ENCODE results near the gene ZNRF3.

ZNRF3 gene

DNA sequence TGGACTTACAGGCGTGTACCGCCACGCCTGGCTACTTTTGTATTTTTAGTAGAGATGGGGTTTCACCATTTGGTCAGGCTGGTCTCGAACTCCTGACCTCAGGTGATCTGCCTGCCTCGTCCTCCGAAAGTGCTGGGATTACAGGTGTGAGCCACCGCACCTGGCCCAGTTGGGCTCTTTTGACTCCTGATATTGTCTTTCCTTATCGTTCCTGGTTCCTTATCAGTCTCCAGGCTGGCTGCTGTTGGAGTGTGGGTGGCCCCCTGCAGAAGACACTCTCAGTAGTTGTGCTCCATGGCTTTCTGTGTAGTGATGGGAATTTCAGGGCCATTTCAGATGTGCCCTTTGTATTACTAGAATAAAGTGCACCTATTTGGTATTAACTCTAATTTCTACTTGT lies 123.0 kb downstream of the ZNRF3 start:
- TF ChIP-seq, protein P1, sequence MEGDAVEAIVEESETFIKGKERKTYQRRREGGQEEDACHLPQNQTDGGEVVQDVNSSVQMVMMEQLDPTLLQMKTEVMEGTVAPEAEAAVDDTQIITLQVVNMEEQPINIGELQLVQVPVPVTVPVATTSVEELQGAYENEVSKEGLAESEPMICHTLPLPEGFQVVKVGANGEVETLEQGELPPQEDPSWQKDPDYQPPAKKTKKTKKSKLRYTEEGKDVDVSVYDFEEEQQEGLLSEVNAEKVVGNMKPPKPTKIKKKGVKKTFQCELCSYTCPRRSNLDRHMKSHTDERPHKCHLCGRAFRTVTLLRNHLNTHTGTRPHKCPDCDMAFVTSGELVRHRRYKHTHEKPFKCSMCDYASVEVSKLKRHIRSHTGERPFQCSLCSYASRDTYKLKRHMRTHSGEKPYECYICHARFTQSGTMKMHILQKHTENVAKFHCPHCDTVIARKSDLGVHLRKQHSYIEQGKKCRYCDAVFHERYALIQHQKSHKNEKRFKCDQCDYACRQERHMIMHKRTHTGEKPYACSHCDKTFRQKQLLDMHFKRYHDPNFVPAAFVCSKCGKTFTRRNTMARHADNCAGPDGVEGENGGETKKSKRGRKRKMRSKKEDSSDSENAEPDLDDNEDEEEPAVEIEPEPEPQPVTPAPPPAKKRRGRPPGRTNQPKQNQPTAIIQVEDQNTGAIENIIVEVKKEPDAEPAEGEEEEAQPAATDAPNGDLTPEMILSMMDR (IDR thresholded peaks at IDR 0.05; ENCODE audit: control insufficient read depth, extremely low read depth, insufficient read depth) = no peak
- no peak for DNase-seq (ENCODE audit: low read depth)
- H3K4me3 ChIP-seq (ENCODE audit: low read depth, low read length) = no peak overlapping the region

DNA sequence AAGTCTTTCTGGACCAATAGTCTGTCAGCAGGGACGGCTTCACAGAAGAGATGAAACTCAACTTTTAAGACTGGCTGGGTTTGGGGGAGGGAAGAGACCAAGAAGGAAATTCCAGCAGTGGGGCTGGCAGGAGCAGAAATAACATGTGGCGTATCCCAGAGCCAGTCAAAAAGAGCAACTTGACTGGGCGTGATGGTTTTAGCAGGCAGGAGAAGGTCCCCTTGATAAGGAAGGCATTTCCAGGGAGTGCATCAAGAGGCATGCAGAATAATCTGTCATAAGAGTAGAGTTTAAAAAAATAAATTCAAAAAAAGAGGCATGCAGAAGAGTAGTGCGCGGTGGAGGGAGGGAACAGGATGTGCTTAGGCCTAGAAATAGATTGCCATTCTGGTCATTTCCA lies 125.8 kb downstream of the ZNRF3 start:
- DNase-seq (ENCODE audit: low read depth) = no peak
- no peak overlapping the region for H3K4me3 ChIP-seq (ENCODE audit: low read depth, low read length)
- TF ChIP-seq, protein P1 (IDR thresholded peaks at IDR 0.05; ENCODE audit: control insufficient read depth, extremely low read depth, insufficient read depth) = no peak

DNA sequence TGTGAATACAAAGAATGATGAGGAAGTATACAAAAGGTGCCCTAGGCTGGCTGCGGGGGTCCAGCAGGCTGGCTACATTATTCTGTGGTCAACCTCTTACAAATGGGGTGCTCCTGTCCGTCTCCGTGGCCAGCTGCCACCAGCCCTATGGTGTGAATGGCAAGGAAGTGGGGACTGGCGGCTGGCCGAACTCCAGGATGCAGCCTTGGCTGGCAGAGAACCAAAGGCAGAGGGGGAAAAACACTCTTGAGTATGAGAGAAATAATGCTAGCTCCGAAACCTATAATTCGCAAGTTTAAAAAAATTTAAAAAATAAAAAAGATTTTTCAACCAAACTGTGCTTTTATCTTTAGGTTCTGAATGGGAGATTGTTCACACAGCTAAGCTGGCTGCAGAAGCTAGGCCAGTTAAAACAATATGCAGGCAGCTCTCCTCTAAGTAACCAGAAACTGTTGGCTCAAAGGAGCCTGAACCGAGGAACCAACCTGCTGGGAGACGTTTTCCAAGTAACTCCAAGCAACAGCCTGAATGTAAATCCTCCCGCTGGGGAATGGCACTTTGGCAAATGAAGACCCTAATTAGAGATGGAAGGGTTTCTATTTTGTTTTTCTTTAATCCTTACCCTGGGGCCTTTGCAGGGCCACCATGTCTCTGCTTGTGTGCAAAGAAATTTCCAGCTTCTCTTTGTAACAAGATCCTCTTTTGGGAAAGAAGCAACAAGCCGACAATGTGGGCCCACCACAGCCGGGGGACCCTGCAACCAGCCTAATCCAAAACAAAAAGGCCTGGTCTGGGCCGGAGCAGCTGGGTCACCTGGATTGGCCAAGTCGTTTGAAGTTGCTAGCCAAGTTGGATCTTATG lies 128.1 kb downstream of the ZNRF3 start:
- no peak for DNase-seq (ENCODE audit: low read depth)
- H3K4me3 ChIP-seq (ENCODE audit: low read depth, low read length) = no peak overlapping the region
- TF ChIP-seq, protein P1 (IDR thresholded peaks at IDR 0.05; ENCODE audit: control insufficient read depth, extremely low read depth, insufficient read depth) = no peak

DNA sequence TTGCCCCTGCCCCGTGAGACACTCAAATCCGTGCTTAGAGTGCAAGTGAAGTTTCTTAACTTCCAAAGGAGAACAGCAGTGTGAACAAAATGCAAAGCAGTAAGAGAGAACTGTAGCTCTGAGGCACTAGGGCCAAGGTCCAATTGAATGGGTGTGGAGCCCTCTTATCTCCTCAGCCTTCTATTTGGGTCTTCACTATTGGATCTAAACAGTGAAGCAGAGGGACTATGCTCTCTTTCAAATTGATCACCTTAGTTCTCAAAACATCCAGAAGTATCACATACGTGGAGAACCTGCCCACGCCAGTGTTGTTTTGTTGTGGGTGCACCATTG lies 128.7 kb downstream of the ZNRF3 start:
- no peak for DNase-seq (ENCODE audit: low read depth)
- TF ChIP-seq, protein P1 (IDR thresholded peaks at IDR 0.05; ENCODE audit: control insufficient read depth, extremely low read depth, insufficient read depth) = no peak
- H3K4me3 ChIP-seq (ENCODE audit: low read depth, low read length) = no peak overlapping the region

DNA sequence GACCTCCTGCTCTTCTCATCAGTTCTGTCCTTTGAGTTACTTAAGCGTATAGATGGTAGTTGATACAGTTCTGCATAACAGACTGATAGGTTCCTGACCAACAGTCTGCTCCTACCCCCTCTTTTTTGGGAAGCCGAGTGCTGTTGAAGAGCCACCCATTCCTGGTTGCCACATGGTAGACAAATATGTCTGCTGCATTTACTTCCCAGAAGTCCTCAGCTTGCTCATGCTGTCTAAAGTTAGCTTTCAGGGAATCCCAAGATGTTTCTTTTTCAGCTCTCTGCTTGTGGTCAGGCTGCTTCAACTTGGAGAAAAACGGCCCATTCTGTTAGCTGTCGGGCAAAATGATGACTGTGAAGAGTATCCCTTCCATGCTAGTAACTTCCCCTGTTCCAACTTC lies 129.6 kb downstream of the ZNRF3 start:
- no peak for DNase-seq (ENCODE audit: low read depth)
- TF ChIP-seq, protein P1 (IDR thresholded peaks at IDR 0.05; ENCODE audit: control insufficient read depth, extremely low read depth, insufficient read depth) = no peak
- H3K4me3 ChIP-seq (ENCODE audit: low read depth, low read length) = no peak overlapping the region

DNA sequence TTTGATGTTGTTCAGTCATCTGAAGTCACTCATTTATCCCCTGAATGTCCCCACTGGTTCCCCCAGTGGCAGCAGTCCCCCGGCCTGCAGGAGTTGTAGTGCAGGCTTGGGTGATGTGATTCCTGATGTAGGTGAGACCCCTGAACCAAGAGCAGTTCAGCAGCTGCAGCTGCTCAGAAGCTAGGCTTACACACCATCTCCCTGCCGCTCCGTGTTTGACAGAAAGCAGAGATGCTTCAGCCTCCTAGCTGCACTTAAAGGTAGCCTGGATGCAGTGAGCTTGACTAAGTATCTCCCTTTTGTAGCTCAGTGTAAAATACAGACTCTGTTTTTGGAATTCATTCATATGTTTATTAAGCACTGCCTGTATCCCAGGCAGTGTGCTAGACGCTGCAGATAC lies 130.9 kb downstream of the ZNRF3 start:
- no peak overlapping the region for H3K4me3 ChIP-seq (ENCODE audit: low read depth, low read length)
- TF ChIP-seq, protein P1 (IDR thresholded peaks at IDR 0.05; ENCODE audit: control insufficient read depth, extremely low read depth, insufficient read depth) = no peak
- DNase-seq (ENCODE audit: low read depth) = no peak

DNA sequence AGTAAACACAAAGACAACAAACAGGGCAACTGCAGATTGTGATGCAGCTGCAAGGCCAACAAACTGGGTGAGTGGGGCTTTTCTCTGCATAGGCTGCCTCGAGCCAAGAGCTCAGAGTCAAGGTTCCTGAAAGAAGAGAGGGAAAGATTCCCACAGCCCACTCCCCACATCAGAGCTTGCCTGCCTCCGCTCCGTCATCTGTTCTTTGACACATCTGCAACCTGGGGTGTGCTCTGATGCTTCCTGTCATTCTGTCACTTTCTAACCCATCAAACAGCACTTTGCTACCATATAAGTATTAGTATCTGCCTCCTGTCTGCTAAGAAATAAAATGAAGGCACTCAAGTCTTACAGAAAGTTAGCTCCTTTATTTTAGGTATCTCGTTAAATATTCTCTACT lies 131.4 kb downstream of the ZNRF3 start:
- no peak for DNase-seq (ENCODE audit: low read depth)
- no peak overlapping the region for H3K4me3 ChIP-seq (ENCODE audit: low read depth, low read length)
- TF ChIP-seq, protein P1 (IDR thresholded peaks at IDR 0.05; ENCODE audit: control insufficient read depth, extremely low read depth, insufficient read depth) = no peak

Measured in LNCaP clone FGC (cell line).